GOT3 (cell line): Measurements from ENCODE around the gene C1QTNF9.
"Not testable (repeated sequence)": the region's sequence is repeated elsewhere in the genome, so short reads cannot be mapped to it uniquely, and the experiment has no call there.

Source experiments
- DNase-seq: peaks from one replicate; lab custom pipeline; 2025; ENCODE audit warnings: mixed read lengths; lab: John Stamatoyannopoulos, UW

The C1QTNF9 gene

GRCh38 chr13:24323036-24323738 lies 13.8 kb downstream of the C1QTNF9 start:
- DNase-seq = no peak

- DNase-seq = no peak
Observed at GRCh38 chr13:24323739-24324075, 14.3 kb downstream of the C1QTNF9 start.

GRCh38 chr13:24327598-24327997 lies 18.2 kb downstream of the C1QTNF9 start:
- not testable (repeated sequence) for DNase-seq

- DNase-seq = no peak
Observed at GRCh38 chr13:24328145-24328544, 18.8 kb downstream of the C1QTNF9 start.

GRCh38 chr13:24338721-24339120 lies 29.3 kb downstream of the C1QTNF9 start:
- DNase-seq = no peak

GRCh38 chr13:24339937-24340607 lies 30.7 kb downstream of the C1QTNF9 start:
- no peak for DNase-seq

- DNase-seq = no peak
Observed at GRCh38 chr13:24340608-24340955, 31.2 kb downstream of the C1QTNF9 start.

GRCh38 chr13:24341439-24341838 lies 32.1 kb downstream of the C1QTNF9 start:
- no peak for DNase-seq

- no peak for DNase-seq
Observed at GRCh38 chr13:24348385-24348784, 39.0 kb downstream of the C1QTNF9 start.

GRCh38 chr13:24348797-24349515 lies 39.6 kb downstream of the C1QTNF9 start:
- no peak for DNase-seq

GRCh38 chr13:24349778-24350664 lies 40.6 kb downstream of the C1QTNF9 start:
- DNase-seq = not testable (repeated sequence)

- no peak for DNase-seq
Observed at GRCh38 chr13:24351423-24351822, 42.0 kb downstream of the C1QTNF9 start.

GRCh38 chr13:24353736-24354135 lies 44.4 kb downstream of the C1QTNF9 start:
- DNase-seq = no peak

GRCh38 chr13:24355103-24355502 lies 45.7 kb downstream of the C1QTNF9 start:
- no peak for DNase-seq

- no peak for DNase-seq
Observed at GRCh38 chr13:24356270-24356669, 46.9 kb downstream of the C1QTNF9 start.

GRCh38 chr13:24356837-24357236 lies 47.5 kb downstream of the C1QTNF9 start:
- no peak for DNase-seq

- no peak for DNase-seq
Observed at GRCh38 chr13:24357756-24358155, 48.4 kb downstream of the C1QTNF9 start.

GRCh38 chr13:24358836-24359235 lies 49.5 kb downstream of the C1QTNF9 start:
- DNase-seq = not testable (repeated sequence)

- DNase-seq = not testable (repeated sequence)
Observed at GRCh38 chr13:24359252-24359651, 49.9 kb downstream of the C1QTNF9 start.

- no peak for DNase-seq
Observed at GRCh38 chr13:24360106-24360505, 50.7 kb downstream of the C1QTNF9 start.

- DNase-seq = no peak
Observed at GRCh38 chr13:24361113-24361512, 51.7 kb downstream of the C1QTNF9 start.

- no peak for DNase-seq
Observed at GRCh38 chr13:24361852-24362366, 52.5 kb downstream of the C1QTNF9 start.
